Spinal cord (tissue), 4 donors: ENCODE measurements around the gene PRH2. TPM values are rescaled to one million over a fixed set of nuclear protein-coding genes. Genes with fewer than 3 reads are reported as not detected.

Experiments
- polyA plus RNA-seq, 2 donors: library from polyadenylated mRNA; unstranded; fragments of 120-200 nt; gene quantifications; one replicate each; pipeline ENCODE4 v1.2.1, GENCODE V29; 2013; ENCODE audit not compliant: insufficient read length in 2 of 2
- total RNA-seq, 2 donors: library from RNA; depleted of rRNA in 1 of 2; stranded (reverse); fragments of 120-200 nt in 1 of 2; fragments of >200 nt in 1 of 2; gene quantifications; one replicate each; pipeline versions ENCODE4 v1.2.3 to v1.2.4, GENCODE V29; 2013 to 2014

The PRH2 gene
- total and polyA plus RNA-seq, 4 donors, result 0.88 TPM; not detected in 3

Other genes starting within 250 kb of the PRH2 start
- 10 to 100 TPM; 54.6 to 61.7 TPM for gene YBX3, start 205.9 kb upstream of the PRH2 start, total RNA-seq
- 10 to 100 TPM; 56.2 to 80.2 TPM for gene YBX3, start 205.9 kb upstream of the PRH2 start, polyA plus RNA-seq
- under 1 TPM in 1 of 2 donors, not detected in 1; 0.33 TPM for gene TAS2R7, start 126.6 kb upstream of the PRH2 start, total RNA-seq
- not detected for gene TAS2R7, start 126.6 kb upstream of the PRH2 start, polyA plus RNA-seq
- gene TAS2R8, start 122.0 kb upstream of the PRH2 start, total RNA-seq, result under 1 TPM; 0.11 to 0.89 TPM
- not detected for gene TAS2R8, start 122.0 kb upstream of the PRH2 start, polyA plus RNA-seq
- gene TAS2R9, start 119.1 kb upstream of the PRH2 start, total RNA-seq, result 1 to 10 TPM in 1 of 2 donors, under 1 TPM in 1; 0.44 to 1.4 TPM
- under 1 TPM in 1 of 2 donors, not detected in 1; 0.24 TPM for gene TAS2R9, start 119.1 kb upstream of the PRH2 start, polyA plus RNA-seq
- gene TAS2R10, start 102.9 kb upstream of the PRH2 start, total RNA-seq, result 1 to 10 TPM; 1.8 to 4.5 TPM
- under 1 TPM; 0.74 to 0.86 TPM for gene TAS2R10, start 102.9 kb upstream of the PRH2 start, polyA plus RNA-seq
- gene PRR4, start 79.8 kb upstream of the PRH2 start, total RNA-seq, result 10 to 100 TPM in 1 of 2 donors, 1 to 10 TPM in 1; 3.5 to 11.8 TPM
- gene PRR4, start 79.8 kb upstream of the PRH2 start, polyA plus RNA-seq, result 10 to 100 TPM; 10.7 to 12.5 TPM
- 10 to 100 TPM; 44.5 to 66.9 TPM for gene PRH1, start 45.0 kb upstream of the PRH2 start, total RNA-seq
- gene PRH1, start 45.0 kb upstream of the PRH2 start, polyA plus RNA-seq, result 10 to 100 TPM in 1 of 2 donors, 1 to 10 TPM in 1; 10.0 to 12.3 TPM
- gene TAS2R13, start 19.7 kb upstream of the PRH2 start, total RNA-seq, result 10 to 100 TPM in 1 of 2 donors, 1 to 10 TPM in 1; 2.5 to 10.9 TPM
- gene TAS2R13, start 19.7 kb upstream of the PRH2 start, polyA plus RNA-seq, result not detected
- 10 to 100 TPM in 1 of 2 donors, 1 to 10 TPM in 1; 3.0 to 13.3 TPM for gene TAS2R14, start 10.0 kb downstream of the PRH2 start, total RNA-seq
- 1 to 10 TPM; 4.6 to 5.3 TPM for gene TAS2R14, start 10.0 kb downstream of the PRH2 start, polyA plus RNA-seq
- gene TAS2R50, start 57.7 kb downstream of the PRH2 start, total RNA-seq, result 10 to 100 TPM in 1 of 2 donors, 1 to 10 TPM in 1; 3.9 to 10.9 TPM
- under 1 TPM in 1 of 2 donors, not detected in 1; 0.17 TPM for gene TAS2R50, start 57.7 kb downstream of the PRH2 start, polyA plus RNA-seq
- gene TAS2R20, start 69.1 kb downstream of the PRH2 start, total RNA-seq, result 10 to 100 TPM in 1 of 2 donors, 1 to 10 TPM in 1; 3.4 to 14.6 TPM
- gene TAS2R20, start 69.1 kb downstream of the PRH2 start, polyA plus RNA-seq, result 1 to 10 TPM; 2.1 to 2.6 TPM
- gene TAS2R19, start 93.4 kb downstream of the PRH2 start, total RNA-seq, result 10 to 100 TPM in 1 of 2 donors, 1 to 10 TPM in 1; 6.3 to 15.9 TPM
- gene TAS2R19, start 93.4 kb downstream of the PRH2 start, polyA plus RNA-seq, result 1 to 10 TPM; 1.4 to 2.3 TPM
- gene TAS2R31, start 102.2 kb downstream of the PRH2 start, total RNA-seq, result 10 to 100 TPM in 1 of 2 donors, 1 to 10 TPM in 1; 7.8 to 18.3 TPM
- 1 to 10 TPM in 1 of 2 donors, under 1 TPM in 1; 0.82 to 1.6 TPM for gene TAS2R31, start 102.2 kb downstream of the PRH2 start, polyA plus RNA-seq
- 1 to 10 TPM; 2.1 to 7.5 TPM for gene TAS2R46, start 133.1 kb downstream of the PRH2 start, total RNA-seq
- under 1 TPM in 1 of 2 donors, not detected in 1; 0.23 TPM for gene TAS2R46, start 133.1 kb downstream of the PRH2 start, polyA plus RNA-seq
- gene TAS2R43, start 163.1 kb downstream of the PRH2 start, total RNA-seq, result 10 to 100 TPM in 1 of 2 donors, 1 to 10 TPM in 1; 3.4 to 10.8 TPM
- gene TAS2R43, start 163.1 kb downstream of the PRH2 start, polyA plus RNA-seq, result under 1 TPM; 0.42 to 0.63 TPM
- 10 to 100 TPM in 1 of 2 donors, 1 to 10 TPM in 1; 5.7 to 17.0 TPM for gene TAS2R30, start 205.4 kb downstream of the PRH2 start, total RNA-seq
- gene TAS2R30, start 205.4 kb downstream of the PRH2 start, polyA plus RNA-seq, result under 1 TPM; 0.14 to 0.19 TPM
- gene SMIM10L1, start 242.0 kb downstream of the PRH2 start, total RNA-seq, result 10 to 100 TPM; 12.6 to 13.3 TPM
- gene SMIM10L1, start 242.0 kb downstream of the PRH2 start, polyA plus RNA-seq, result 10 to 100 TPM; 19.8 to 22.6 TPM